Karpas-422 (cell line): ENCODE results near the gene REC114. TPM values are rescaled to one million over a fixed set of nuclear protein-coding genes. Genes with fewer than 3 reads are reported as not detected.

Experiments
- DNase-seq: peaks from one replicate; pipeline ENCODE4 v3.0.0-alpha.2; 2015
- H2AFZ ChIP-seq: fragments of 200-600 bp; sonication (generic); 2 replicates; pipeline ENCODE4 v1.6.1; 2014; ENCODE audit warnings: antibody characterized with exemption, low read length, mixed read lengths
- H3K27ac ChIP-seq: fragments of 200-600 bp; sonication (generic); 2 replicates; pipeline ENCODE4 v1.5.1; 2014; ENCODE audit warnings: mild to moderate bottlenecking, low read length, moderate library complexity
- H3K27me3 ChIP-seq: fragments of 200-600 bp; sonication (generic); 2 replicates; pipeline ENCODE4 v1.6.1; 2014; ENCODE audit warnings: low read length, mixed read lengths
- H3K36me3 ChIP-seq: fragments of 200-600 bp; sonication (generic); 2 replicates; pipeline ENCODE4 v1.6.1; 2014; ENCODE audit warnings: low read length, mixed read lengths; ENCODE audit not compliant: insufficient read depth
- H3K4me1 ChIP-seq: fragments of 200-600 bp; sonication (generic); 2 replicates; pipeline ENCODE4 v1.6.1; 2014; ENCODE audit warnings: mild to moderate bottlenecking, low read length, mixed read lengths
- H3K4me2 ChIP-seq: fragments of 200-600 bp; sonication (generic); 2 replicates; pipeline ENCODE4 v1.6.1; 2014; ENCODE audit warnings: low read length, low read depth, mild to moderate bottlenecking; ENCODE audit not compliant: poor library complexity, severe bottlenecking
- H3K4me3 ChIP-seq: fragments of 200-600 bp; sonication (generic); 2 replicates; pipeline ENCODE4 v1.5.1; 2014; ENCODE audit warnings: mild to moderate bottlenecking, antibody characterized with exemption, low read length, mixed read lengths
- H3K79me2 ChIP-seq: fragments of 200-600 bp; sonication (generic); 2 replicates; pipeline ENCODE4 v1.6.1; 2014; ENCODE audit warnings: mild to moderate bottlenecking, low read length, mixed read lengths
- H3K9ac ChIP-seq: fragments of 200-600 bp; sonication (generic); 2 replicates; pipeline ENCODE4 v1.6.0; 2014; ENCODE audit warnings: low read length
- H3K9me2 ChIP-seq: fragments of 200-600 bp; sonication (generic), shearing (Covaris generic); replicated peaks from 2 replicates; pipeline ENCODE4 v1.6.0; 2014; ENCODE audit warnings: mild to moderate bottlenecking, low read length, moderate library complexity; ENCODE audit not compliant: insufficient read depth
- H3K9me3 ChIP-seq: fragments of 300-700, 200-600 bp; sonication (generic); 2 replicates; pipeline ENCODE4 v1.6.1; 2014; ENCODE audit warnings: low read length, mixed read lengths
- H4K20me1 ChIP-seq: fragments of 200-600 bp; sonication (generic); 2 replicates; pipeline ENCODE4 v1.6.1; 2014; ENCODE audit warnings: mild to moderate bottlenecking, antibody characterized with exemption, low read length, low read depth; ENCODE audit not compliant: insufficient read depth
- total RNA-seq: library from RNA; depleted of rRNA; stranded (reverse); fragments of >200 nt; shearing (Covaris generic); gene quantifications from 2 replicates; pipeline ENCODE4 v1.2.3, GENCODE V29; 2014; ENCODE audit warnings: low replicate concordance; rRNA removed

Gene REC114
- total RNA-seq, 1 experiment from 2014 or later: not detected

- no peak overlapping the region for H2AFZ ChIP-seq
- no peaks in the 10 kb centered on the region for H3K27me3 ChIP-seq
- H3K79me2 ChIP-seq: peaks cover 100% of the 10 kb centered on the region
- no peak overlapping the region for H3K9ac ChIP-seq
- H3K4me1 ChIP-seq: peaks cover 11% of the 10 kb centered on the region
- H3K9me2 ChIP-seq: no peaks in the 10 kb centered on the region
- H3K9me3 ChIP-seq: no peaks in the 10 kb centered on the region
- no peak overlapping the region for H3K27ac ChIP-seq
- no peak overlapping the region for H3K4me2 ChIP-seq
- H3K4me3 ChIP-seq: no peak overlapping the region
- no peaks in the 10 kb centered on the region for H3K36me3 ChIP-seq
- H4K20me1 ChIP-seq: peaks cover 8% of the 10 kb centered on the region; the same call in 1 of the 2 replicates
- no peak for DNase-seq
Measured at GRCh38 chr15:73607843-73608242, 164.9 kb downstream of the REC114 start.

GRCh38 chr15:73608475-73608874, 165.5 kb downstream of the REC114 start:
- H4K20me1 ChIP-seq: peaks cover 5% of the 10 kb centered on the region; the same call in 1 of the 2 replicates

GRCh38 chr15:73608941-73609340, 166.0 kb downstream of the REC114 start:
- peaks cover 5% of the 10 kb centered on the region; the same call in 1 of the 2 replicates for H4K20me1 ChIP-seq

More at GRCh38 chr15:73608475-73608874, 165.5 kb downstream of the REC114 start:
- H3K4me1 ChIP-seq: peaks cover 5% of the 10 kb centered on the region
- no peak overlapping the region for H2AFZ ChIP-seq
- no peak overlapping the region for H3K9ac ChIP-seq
- H3K9me3 ChIP-seq: no peaks in the 10 kb centered on the region
- H3K9me2 ChIP-seq: no peaks in the 10 kb centered on the region
- H3K36me3 ChIP-seq: no peaks in the 10 kb centered on the region
- no peak for DNase-seq
- H3K79me2 ChIP-seq: peaks cover 99% of the 10 kb centered on the region
- no peaks in the 10 kb centered on the region for H3K27me3 ChIP-seq
- no peak overlapping the region for H3K4me3 ChIP-seq
- H3K4me2 ChIP-seq: no peak overlapping the region
- H3K27ac ChIP-seq: no peak overlapping the region

More at GRCh38 chr15:73608941-73609340, 166.0 kb downstream of the REC114 start:
- Histone ChIP-seq H3K36me3 (no peaks in the 10 kb centered on the region), H3K27me3 (no peaks in the 10 kb centered on the region), H2AFZ (no peak overlapping the region), H3K9me2 (no peaks in the 10 kb centered on the region), H3K4me3 (no peak overlapping the region), H3K4me1 (peaks cover under 1% of the 10 kb centered on the region; the same call in 1 of the 2 replicates), H3K4me2 (no peak overlapping the region), H3K79me2 (peaks cover 99% of the 10 kb centered on the region), H3K27ac (no peak overlapping the region), H3K9ac (no peak overlapping the region), H3K9me3 (no peaks in the 10 kb centered on the region)
- DNase-seq: no peak

Other genes with a start within 250 kb of the REC114 start
- gene HCN4, start 74.2 kb upstream of the REC114 start, total RNA-seq: not detected in 2 replicates
- gene NPTN, start 190.2 kb downstream of the REC114 start, total RNA-seq: 40.4 and 53.6 TPM in 2 replicates
- not detected in 2 replicates for gene CD276, start 241.2 kb downstream of the REC114 start, total RNA-seq